ENCODE data around the gene CHIA. TPM values are rescaled to one million over a fixed set of nuclear protein-coding genes. Genes with fewer than 3 reads are reported as not detected.

The CHIA gene
- total and polyA plus RNA-seq, 2 of the 8 experiments (the other 6 are each of a cell fraction or from before 2014, with no cell fraction given), result not detected

GRCh38 chr1:111320066-111320879, 29.6 kb downstream of the CHIA start:
- Histone ChIP-seq H4K20me1 (replicated peaks in 1 of 2; ENCODE audit: control insufficient read depth in 1 of 2, insufficient read depth in 2 of 2, low read length in 2 of 2) (no peaks in the 10 kb centered on the region), H2BK120ac (replicated peaks; ENCODE audit: low read depth, low read length) (no peak overlapping the region), H3K27ac (ENCODE audit: low read depth, low read length) (no peak overlapping the region), H3K4me3 (ENCODE audit: extremely low read depth in 1 of 4, insufficient read depth in 2 of 4, low read depth in 3 of 4, low read length in 4 of 4) (no peak overlapping the region), H3K23ac (ENCODE audit: insufficient read length) (no peak overlapping the region), H2AFZ (ENCODE audit: low read length) (0 out of 2 replicates have a peak overlapping the region, but pooled peaks have one; percentile 40), H3K9me3 (ENCODE audit: insufficient read depth in 2 of 2, low read depth in 1 of 2, low read length in 1 of 2) (no peaks in the 10 kb centered on the region), H3K27me3 (replicated peaks in 1 of 4; ENCODE audit: control insufficient read depth in 3 of 4, extremely low read depth in 1 of 4, insufficient read depth in 3 of 4, low read length in 3 of 4) (no peaks in the 10 kb centered on the region), H3K79me2 (ENCODE audit: control insufficient read depth in 1 of 2, insufficient read depth in 2 of 2, low read length in 2 of 2) (no peaks in the 10 kb centered on the region), H3K23me2 (ENCODE audit: low read depth, low read length) (no peaks in the 10 kb centered on the region; the same call in 1 of the 2 replicates), H2BK20ac (ENCODE audit: low read length) (no peak overlapping the region), H2BK12ac (ENCODE audit: low read depth, low read length) (no peak overlapping the region), H3K18ac (ENCODE audit: extremely low read depth, low read length) (no peak overlapping the region), H3K4me2 (ENCODE audit: insufficient read depth in 1 of 2, low read depth in 2 of 2, low read length in 2 of 2) (no peak overlapping the region), H2AK5ac (ENCODE audit: low read depth, low read length) (no peak overlapping the region), H2BK5ac (ENCODE audit: low read depth, low read length) (no peak overlapping the region), H3K4me1 (replicated peaks in 1 of 4; ENCODE audit: control insufficient read depth in 3 of 4, insufficient read depth in 4 of 4, low read length in 3 of 4) (no peaks in the 10 kb centered on the region), H3K4ac (replicated peaks; ENCODE audit: insufficient read length, low read depth, low read length) (no peak overlapping the region), H4K91ac (replicated peaks; ENCODE audit: insufficient read length, low read length) (no peak overlapping the region), H4K5ac (ENCODE audit: insufficient read length, low read depth, low read length) (no peak overlapping the region), H2BK15ac (ENCODE audit: low read length) (no peak overlapping the region), H3K56ac (replicated peaks; ENCODE audit: insufficient read length, low read depth, low read length) (no peak overlapping the region), H4K8ac (ENCODE audit: extremely low read depth, insufficient read depth, low read length) (peak overlapping the region; percentile 68; the same call in 1 of the 2 replicates), H3K36me3 (ENCODE audit: control insufficient read depth in 2 of 4, insufficient read depth in 4 of 4, low read length in 3 of 4) (no peaks in the 10 kb centered on the region), H3K79me1 (ENCODE audit: low read depth, low read length) (no peaks in the 10 kb centered on the region), H3K9ac (replicated peaks in 1 of 4; ENCODE audit: extremely low read depth in 1 of 4, low read depth in 3 of 4, low read length in 3 of 4) (no peak overlapping the region), H3K14ac (ENCODE audit: insufficient read length) (peak overlapping the region; percentile 42)
- ChIA-PET CTCF (ENCODE audit: partially characterized antibody) (interaction anchor here (0.6 to 3.0 kb wide), 8 partner anchors 8 to 1146 kb away, joined by 3 to 11 read pairs (median 5); no protein-coding TSS in a partner anchor), POLR2A (ENCODE audit: partially characterized antibody) (no interaction called here)
- DNase-seq (ENCODE audit: low read depth in 1 of 2, low spot score in 2 of 2), result no peak
- 79% methylated on average over 12 of the region's 12 CpGs; no CpG with 5 or more reads in 1 of the 2 experiments for WGBS, 2 experiments (ENCODE audit: extremely low coverage in 1 of 2, insufficient coverage in 1 of 2, insufficient read length in 1 of 2, insufficient replicate concordance in 2 of 2, low coverage in 1 of 2, low lambda C conversion rate in 2 of 2, missing lambda C conversion rate in 1 of 2)
- FAIRE-seq, result no peak
- TF ChIP-seq JUN (IDR thresholded peaks at IDR 0.05; ENCODE audit: low read depth, low read length) (no peak), BRCA1 (IDR thresholded peaks at IDR 0.05; ENCODE audit: low read depth, low read length) (no peak), ZNF274 (IDR thresholded peaks at IDR 0.05; ENCODE audit: borderline replicate concordance, extremely low read depth, low read length) (no peak), YY1 (IDR thresholded peaks at IDR 0.05; ENCODE audit: low read depth, low read length) (no peak), BACH1 (IDR thresholded peaks at IDR 0.05; ENCODE audit: low read length) (no peak), JUND (IDR thresholded peaks at IDR 0.05; ENCODE audit: low read length) (no peak), CREB1 (IDR thresholded peaks at IDR 0.05) (no peak), GABPA (IDR thresholded peaks at IDR 0.05; ENCODE audit: borderline replicate concordance, insufficient read depth, low read length) (no peak), ATF3 (IDR thresholded peaks at IDR 0.05; ENCODE audit: insufficient read depth, low read depth, low read length) (no peak), SIX5 (IDR thresholded peaks at IDR 0.05; ENCODE audit: low read depth, low read length) (no peak), SAP30 (IDR thresholded peaks at IDR 0.05; ENCODE audit: insufficient read depth, insufficient replicate concordance, low read length) (no peak), FOSL1 (IDR thresholded peaks at IDR 0.05; ENCODE audit: insufficient read depth, low read depth, low read length) (no peak)
